Lung (tissue), 12 donors: ENCODE measurements around the gene MALT1. TPM values are rescaled to one million over a fixed set of nuclear protein-coding genes. Genes with fewer than 3 reads are reported as not detected.

Experiments
- ATAC-seq: fragments of 200-7000 bp; cut with Tn5 transposase; one replicate; pipeline ENCODE4 v1.9.1; 2020; ENCODE audit warnings: moderate number of reproducible peaks; ENCODE audit not compliant: insufficient read depth, low FRiP score
- DNase-seq, 3 donors: peaks; one replicate each; pipeline ENCODE4 v3.0.0-alpha.2; 2013 to 2017
- H3K27ac ChIP-seq, 2 donors: one replicate each; pipeline ENCODE4 v1.5.1; 2013; ENCODE audit warnings: mild to moderate bottlenecking in 2 of 2, moderate library complexity in 2 of 2, control low read depth in 1 of 2, inconsistent platforms in 1 of 2, low read depth in 1 of 2, low read length in 1 of 2
- H3K27me3 ChIP-seq, 3 donors: one replicate each; pipeline ENCODE4 v1.5.1; 2013; ENCODE audit warnings: low read length in 2 of 3; ENCODE audit not compliant: control insufficient read depth in 3 of 3, insufficient read depth in 3 of 3
- H3K36me3 ChIP-seq, 4 donors: one replicate each; pipeline ENCODE4 v1.5.1; 2013; ENCODE audit warnings: low read length in 4 of 4, mild to moderate bottlenecking in 1 of 4, moderate library complexity in 1 of 4; ENCODE audit not compliant: control insufficient read depth in 4 of 4, insufficient read depth in 4 of 4
- H3K4me1 ChIP-seq, 5 donors: one replicate each; pipeline ENCODE4 v1.5.1; 2013; ENCODE audit warnings: low read length in 5 of 5, mild to moderate bottlenecking in 2 of 5, moderate library complexity in 1 of 5; ENCODE audit not compliant: control insufficient read depth in 5 of 5, insufficient read depth in 5 of 5
- H3K4me3 ChIP-seq: one replicate; pipeline ENCODE4 v1.5.1; 2013; ENCODE audit warnings: mild to moderate bottlenecking, control low read depth, moderate library complexity
- H3K9ac ChIP-seq, 2 donors: one replicate each; pipeline ENCODE4 v1.5.1; 2013; ENCODE audit warnings: low read length in 2 of 2, control low read depth in 1 of 2; ENCODE audit not compliant: insufficient read depth in 1 of 2
- H3K9me3 ChIP-seq, 4 donors: one replicate each; pipeline ENCODE4 v1.5.1; 2013; ENCODE audit warnings: low read length in 3 of 4, mild to moderate bottlenecking in 1 of 4, moderate library complexity in 1 of 4; ENCODE audit not compliant: control insufficient read depth in 4 of 4, insufficient read depth in 3 of 4
- CTCF ChIP-seq: IDR thresholded peaks from 2 replicates; pipeline ENCODE4 v1.5.1; 2012; ENCODE audit warnings: mild to moderate bottlenecking; ENCODE audit errors: control extremely low read depth, extremely low read depth
- WGBS, 2 donors: extraction: QIAGEN DNeasy Blood & Tissue Kit; methylation state at CpG; one replicate each; pipeline ENCODE4 v1.1.7; 2013; 5-methylcytosine and 5-hydroxymethylcytosine counted together
- polyA plus RNA-seq, 2 donors: library from polyadenylated mRNA; stranded (reverse); fragments of 200-250 nt; gene quantifications; one replicate each; pipeline ENCODE4 v1.2.1, GENCODE V29; 2013
- total RNA-seq, 2 donors: library from RNA; depleted of rRNA in 1 of 2; stranded (reverse); fragments of >200 nt in 1 of 2; gene quantifications; one replicate each; pipeline ENCODE4 v1.2.1, GENCODE V29; 2014 to 2021
- donor health status: control.
- donor health status: control.
- donor health status: Bipolar disorder and iron deficiency.
- donor health status: healthy.
- donor health status: DM: yes; HTN: yes; CAD: no.

The MALT1 gene
- total and polyA plus RNA-seq, 4 donors = 6.1 to 35.6 (median 12.9) TPM

GRCh38 chr18:58789876-58790240, 118.6 kb downstream of the MALT1 start:
- 73 to 74% methylated on average over 5 of the region's 5 CpGs for WGBS, 2 donors
- peaks cover 0 to 39% (median 20%) of the 10 kb centered on the region in 5 donors for H3K4me1 ChIP-seq
- ATAC-seq (no peak), DNase-seq (peak in 2 of 3 donors; percentile 48 to 75)
- peak overlapping the region in 1 of 2 donors; percentile 74 for H3K27ac ChIP-seq
- no peaks in the 10 kb centered on the region for H3K9me3 ChIP-seq
- H3K9ac ChIP-seq = no peak overlapping the region
- no peak overlapping the region for H3K4me3 ChIP-seq
- H3K36me3 ChIP-seq = no peaks in the 10 kb centered on the region
- H3K27me3 ChIP-seq = no peaks in the 10 kb centered on the region
- no peak for TF ChIP-seq CTCF

GRCh38 chr18:58792086-58792485, 120.8 kb downstream of the MALT1 start:
- TF ChIP-seq CTCF = no peak
- ATAC-seq = peak; percentile 48

GRCh38 chr18:58793361-58793760, 122.1 kb downstream of the MALT1 start:
- ATAC-seq = peak; percentile 15
- H3K4me1 ChIP-seq = peaks cover 0 to 25% (median 15%) of the 10 kb centered on the region in 5 donors
- H3K27ac ChIP-seq = no peak overlapping the region
- no peaks in the 10 kb centered on the region for H3K36me3 ChIP-seq
- DNase-seq = peak in 2 of 3 donors; percentile 28 to 68
- TF ChIP-seq CTCF = no peak
- no peak overlapping the region for H3K9ac ChIP-seq
- no peaks in the 10 kb centered on the region for H3K27me3 ChIP-seq
- 67 to 68% methylated on average over 1 of the region's 1 CpG for WGBS, 2 donors
- H3K4me3 ChIP-seq = no peak overlapping the region
- no peaks in the 10 kb centered on the region for H3K9me3 ChIP-seq

More at GRCh38 chr18:58792086-58792485, 120.8 kb downstream of the MALT1 start:
- Histone ChIP-seq H3K27ac (no peak overlapping the region), H3K4me3 (no peak overlapping the region), H3K9me3 (no peaks in the 10 kb centered on the region), H3K27me3 (no peaks in the 10 kb centered on the region), H3K36me3 (no peaks in the 10 kb centered on the region), H3K4me1 (peaks cover 0 to 34% (median 16%) of the 10 kb centered on the region in 5 donors), H3K9ac (no peak overlapping the region)
- no peak for DNase-seq
- 66 to 86% methylated on average over 7 of the region's 7 CpGs for WGBS, 2 donors

- Histone ChIP-seq H3K4me3 (no peak overlapping the region), H3K9me3 (no peaks in the 10 kb centered on the region), H3K27me3 (no peaks in the 10 kb centered on the region), H3K27ac (no peak overlapping the region), H3K9ac (no peak overlapping the region), H3K36me3 (no peaks in the 10 kb centered on the region), H3K4me1 (peaks cover 0 to 5% (median 3%) of the 10 kb centered on the region in 5 donors)
- no peak for TF ChIP-seq CTCF
- no peak for DNase-seq
- WGBS, 2 donors = 84 to 88% methylated on average over 1 of the region's 1 CpG
- no peak for ATAC-seq
These were observed 125.0 kb downstream of the MALT1 start for GRCh38 chr18:58796220-58796619.
